Thymus (tissue), 11 donors: ENCODE data around the gene PCYOX1L. TPM values are rescaled to one million over a fixed set of nuclear protein-coding genes. Genes with fewer than 3 reads are reported as not detected.
A peak's percentile ranks its signal among the peaks of the same experiment; 100 is the strongest.

Experiments
- DNase-seq, 9 donors: peaks; one replicate each; pipeline ENCODE4 v3.0.0-alpha.2; 2013; ENCODE audit warnings: low spot score in 9 of 9, low read depth in 6 of 9, missing footprints in 1 of 9
- H3K27ac ChIP-seq, 2 donors: one replicate each; pipeline ENCODE4 v1.5.1; 2013; ENCODE audit warnings: control low read depth in 1 of 2, low read depth in 1 of 2, low read length in 1 of 2, mild to moderate bottlenecking in 1 of 2, moderate library complexity in 1 of 2
- H3K27me3 ChIP-seq, 2 donors: one replicate each; pipeline ENCODE4 v1.5.1; 2013; ENCODE audit warnings: low read length in 1 of 2; ENCODE audit not compliant: control insufficient read depth in 2 of 2, insufficient read depth in 1 of 2
- H3K36me3 ChIP-seq, 2 donors: one replicate each; pipeline ENCODE4 v1.5.1; 2013; ENCODE audit warnings: low read length in 1 of 2, mild to moderate bottlenecking in 1 of 2, moderate library complexity in 1 of 2; ENCODE audit not compliant: control insufficient read depth in 2 of 2, insufficient read depth in 2 of 2
- H3K4me1 ChIP-seq, 2 donors: one replicate each; pipeline ENCODE4 v1.5.1; 2013; ENCODE audit warnings: low read length in 2 of 2; ENCODE audit not compliant: control insufficient read depth in 2 of 2, insufficient read depth in 2 of 2
- H3K4me3 ChIP-seq, 2 donors: one replicate each; pipeline ENCODE4 v1.5.1; 2013; ENCODE audit warnings: low read length in 2 of 2, control low read depth in 1 of 2, mild to moderate bottlenecking in 1 of 2
- H3K9me3 ChIP-seq, 2 donors: one replicate each; pipeline ENCODE4 v1.5.1; 2013; ENCODE audit warnings: low read length in 1 of 2, mild to moderate bottlenecking in 1 of 2; ENCODE audit not compliant: control insufficient read depth in 2 of 2, insufficient read depth in 1 of 2
- WGBS: extraction: QIAGEN DNeasy Blood & Tissue Kit; methylation state at CpG from one replicate; pipeline ENCODE4 v1.1.7; 2013; 5-methylcytosine and 5-hydroxymethylcytosine counted together
- polyA plus RNA-seq: library from polyadenylated mRNA; stranded (reverse); fragments of 200-250 nt; gene quantifications from one replicate; pipeline ENCODE4 v1.2.3, GENCODE V29; 2013
- total RNA-seq: library from RNA; stranded (reverse); fragments of 120-200 nt; gene quantifications from one replicate; pipeline ENCODE4 v1.2.4, GENCODE V29; 2013
- donor health status: healthy.

The PCYOX1L gene
- total and polyA plus RNA-seq, 2 donors: 8.4 to 19.7 TPM

- 96% methylated on average over 9 of the region's 9 CpGs for WGBS
- no peaks in the 10 kb centered on the region for H3K36me3 ChIP-seq
- no peaks in the 10 kb centered on the region for H3K27me3 ChIP-seq
- no peaks in the 10 kb centered on the region for H3K4me1 ChIP-seq
- DNase-seq: no peak
- no peak overlapping the region for H3K4me3 ChIP-seq
- no peak overlapping the region for H3K27ac ChIP-seq
- H3K9me3 ChIP-seq: no peaks in the 10 kb centered on the region
Observed at GRCh38 chr5:149411738-149412519, 54.1 kb downstream of the PCYOX1L start.

GRCh38 chr5:149412783-149413476 lies 55.1 kb downstream of the PCYOX1L start:
- 99% methylated on average over 8 of the region's 8 CpGs for WGBS

GRCh38 chr5:149413477-149414210 lies 55.8 kb downstream of the PCYOX1L start:
- Histone ChIP-seq H3K4me1 (peaks cover 0 to 5% of the 10 kb centered on the region in 2 donors), H3K27me3 (no peaks in the 10 kb centered on the region), H3K27ac (no peak overlapping the region), H3K4me3 (no peak overlapping the region), H3K36me3 (no peaks in the 10 kb centered on the region), H3K9me3 (no peaks in the 10 kb centered on the region)
- 94% methylated on average over 16 of the region's 16 CpGs for WGBS
- DNase-seq: no peak

More at GRCh38 chr5:149412783-149413476, 55.1 kb downstream of the PCYOX1L start:
- Histone ChIP-seq H3K27ac (no peak overlapping the region), H3K36me3 (no peaks in the 10 kb centered on the region), H3K4me3 (no peak overlapping the region), H3K9me3 (no peaks in the 10 kb centered on the region), H3K4me1 (peaks cover 0 to 5% of the 10 kb centered on the region in 2 donors), H3K27me3 (no peaks in the 10 kb centered on the region)
- no peak for DNase-seq

GRCh38 chr5:149414405-149415065 lies 56.7 kb downstream of the PCYOX1L start:
- WGBS: 94% methylated on average over 7 of the region's 7 CpGs
- Histone ChIP-seq H3K9me3 (no peaks in the 10 kb centered on the region), H3K4me3 (no peak overlapping the region), H3K27ac (no peak overlapping the region), H3K4me1 (peaks cover 0 to 6% of the 10 kb centered on the region in 2 donors), H3K27me3 (no peaks in the 10 kb centered on the region), H3K36me3 (no peaks in the 10 kb centered on the region)
- DNase-seq: no peak

- H3K36me3 ChIP-seq: no peaks in the 10 kb centered on the region
- no peaks in the 10 kb centered on the region for H3K9me3 ChIP-seq
- 97% methylated on average over 10 of the region's 10 CpGs for WGBS
- no peak overlapping the region for H3K27ac ChIP-seq
- DNase-seq: no peak
- H3K27me3 ChIP-seq: no peaks in the 10 kb centered on the region
- H3K4me1 ChIP-seq: peaks cover 0 to 14% of the 10 kb centered on the region in 2 donors
- H3K4me3 ChIP-seq: no peak overlapping the region
Observed at GRCh38 chr5:149415066-149415967, 57.5 kb downstream of the PCYOX1L start.

GRCh38 chr5:149416987-149417710 lies 59.3 kb downstream of the PCYOX1L start:
- Histone ChIP-seq H3K27me3 (no peaks in the 10 kb centered on the region), H3K4me1 (peaks cover 0 to 31% of the 10 kb centered on the region in 2 donors), H3K27ac (peak overlapping the region in 1 of 2 donors; percentile 3), H3K9me3 (no peaks in the 10 kb centered on the region), H3K4me3 (no peak overlapping the region), H3K36me3 (no peaks in the 10 kb centered on the region)
- DNase-seq: no peak
- WGBS: 78% methylated on average over 8 of the region's 8 CpGs

- Histone ChIP-seq H3K4me3 (no peak overlapping the region), H3K36me3 (no peaks in the 10 kb centered on the region), H3K27ac (peak overlapping the region in 1 of 2 donors; percentile 3), H3K4me1 (peaks cover 4 to 38% of the 10 kb centered on the region in 2 donors), H3K27me3 (no peaks in the 10 kb centered on the region), H3K9me3 (no peaks in the 10 kb centered on the region)
- WGBS: 94% methylated on average over 9 of the region's 9 CpGs
- no peak for DNase-seq
Observed at GRCh38 chr5:149417711-149418368, 60.0 kb downstream of the PCYOX1L start.
